OCI-LY3 (cell line): ENCODE data around the gene TCERG1L.

ENCODE experiments used
- CTCF ChIP-seq: fragments of 200-600, 300-600 bp; sonication (generic); IDR thresholded peaks from 2 replicates; pipeline ENCODE4 v1.5.1; 2014; ENCODE audit warnings: antibody characterized with exemption, low read length, low read depth
- EZH2phosphoT487 ChIP-seq: fragments of 200-600 bp; shearing (Covaris generic); IDR thresholded peaks from 2 replicates; pipeline ENCODE4 v1.6.1; 2018; ENCODE audit warnings: antibody characterized with exemption, mixed run types, low read depth

DNA sequence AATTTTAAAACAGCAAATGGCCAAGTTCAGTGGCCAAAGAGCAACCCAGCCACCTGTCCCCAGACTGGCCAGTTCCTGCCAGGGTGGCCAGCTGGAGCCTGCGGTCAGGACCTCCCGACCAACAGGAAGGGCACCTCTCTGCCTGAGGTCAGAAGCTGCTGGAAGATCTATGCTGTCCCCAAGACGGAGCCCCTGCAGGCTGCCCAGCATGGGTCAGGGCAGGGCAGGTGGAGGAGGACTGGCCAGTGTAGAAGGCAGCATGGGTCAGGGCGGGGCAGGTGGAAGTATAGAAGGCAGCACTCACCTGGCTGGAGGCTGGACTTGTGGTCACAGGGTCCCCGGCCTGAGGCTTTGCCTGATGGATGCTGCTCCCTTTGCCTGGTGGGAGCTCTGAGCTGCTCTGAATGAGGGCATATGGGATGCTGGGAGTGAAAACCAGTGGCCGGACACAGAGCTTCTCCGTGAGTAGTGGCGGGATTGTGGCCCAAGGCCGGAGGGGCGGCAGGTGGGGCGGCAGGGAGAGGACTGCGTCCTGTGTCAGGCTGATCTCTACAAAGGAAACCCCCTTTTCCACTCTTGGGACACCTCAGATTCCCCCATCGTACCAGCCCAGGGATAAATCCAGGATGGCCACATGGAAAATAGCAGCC is 229.2 kb downstream of the TCERG1L start:
- TF ChIP-seq CTCF (no peak), EZH2phosphoT487 (no peak)
